ENCODE results near the gene DOCK6. TPM values are rescaled to one million over a fixed set of nuclear protein-coding genes. Genes with fewer than 3 reads are reported as not detected.

Gene DOCK6
- total RNA-seq, 1 donor from 2014 or later = 95.3 TPM

- no peak for DNase-seq
Measured at GRCh38 chr19:11224429-11224828, 37.9 kb downstream of the DOCK6 start.

GRCh38 chr19:11223200-11223599, 39.1 kb downstream of the DOCK6 start:
- DNase-seq = no peak

GRCh38 chr19:11221082-11221598, 41.2 kb downstream of the DOCK6 start:
- DNase-seq = no peak

GRCh38 chr19:11214387-11214786, 47.9 kb downstream of the DOCK6 start:
- DNase-seq = no peak

- no peak for DNase-seq
Measured at GRCh38 chr19:11210656-11210928, 51.7 kb downstream of the DOCK6 start.

GRCh38 chr19:11209839-11210655, 52.3 kb downstream of the DOCK6 start:
- no peak for DNase-seq

GRCh38 chr19:11208561-11209471, 53.5 kb downstream of the DOCK6 start:
- DNase-seq = no peak

GRCh38 chr19:11205939-11206570, 56.3 kb downstream of the DOCK6 start:
- no peak for DNase-seq

- DNase-seq = no peak
Measured at GRCh38 chr19:11204943-11205349, 57.4 kb downstream of the DOCK6 start.

- DNase-seq = no peak
Measured at GRCh38 chr19:11204076-11204602, 58.2 kb downstream of the DOCK6 start.

GRCh38 chr19:11203194-11204075, 58.9 kb downstream of the DOCK6 start:
- DNase-seq = peak; percentile 75

GRCh38 chr19:11202488-11203193, 59.7 kb downstream of the DOCK6 start:
- no peak for DNase-seq

- no peak for DNase-seq
Measured at GRCh38 chr19:11201791-11202190, 60.5 kb downstream of the DOCK6 start.

- no peak for DNase-seq
Measured at GRCh38 chr19:11200931-11201330, 61.4 kb downstream of the DOCK6 start.

- no peak for DNase-seq
Measured at GRCh38 chr19:11200015-11200574, 62.2 kb downstream of the DOCK6 start.

- DNase-seq = no peak
Measured at GRCh38 chr19:11199517-11199916, 62.8 kb downstream of the DOCK6 start.

GRCh38 chr19:11198769-11199424, 63.4 kb downstream of the DOCK6 start:
- no peak for DNase-seq

GRCh38 chr19:11198175-11198534, 64.2 kb downstream of the DOCK6 start:
- DNase-seq = no peak

- DNase-seq = peak; percentile 85
Measured at GRCh38 chr19:11197291-11198174, 64.8 kb downstream of the DOCK6 start, which contains the start of gene KANK2. TSS of gene KANK2 (minus strand) at chr19:11197545. CDS start at chr19:11194511, 3,034 bp downstream.

Data from dermis blood vessel endothelial cell (primary cell).